NOMO-1 treated with DMSO at 0.1 percent for 48 hours (cell line): ENCODE results near the gene PPARA.
"Not testable (repeated sequence)": the region's sequence is repeated elsewhere in the genome, so short reads cannot be mapped to it uniquely, and the experiment has no call there.

Source experiments
- DNase-seq: peaks from one replicate; lab custom pipeline; 2025; ENCODE audit not compliant: unreplicated experiment; lab: John Stamatoyannopoulos, UW

PPARA gene

GRCh38 chr22:46240506-46240905 is 90.2 kb downstream of the PPARA start:
- no peak for DNase-seq

- no peak for DNase-seq
These were observed 90.6 kb downstream of the PPARA start for GRCh38 chr22:46240907-46241306.

GRCh38 chr22:46241396-46242007 is 91.2 kb downstream of the PPARA start:
- DNase-seq: no peak

GRCh38 chr22:46242076-46242475 is 91.8 kb downstream of the PPARA start:
- DNase-seq: peak; percentile 2

GRCh38 chr22:46244771-46245170 is 94.4 kb downstream of the PPARA start:
- DNase-seq: no peak

- DNase-seq: no peak
These were observed 95.2 kb downstream of the PPARA start for GRCh38 chr22:46245511-46245910.

GRCh38 chr22:46246178-46246577 is 95.9 kb downstream of the PPARA start:
- no peak for DNase-seq

GRCh38 chr22:46247443-46247975 is 97.2 kb downstream of the PPARA start:
- DNase-seq: no peak

- DNase-seq: peak; percentile 89
These were observed 99.9 kb downstream of the PPARA start, which contains the start of gene CDPF1 for GRCh38 chr22:46250035-46250782. Gene CDPF1 (minus strand): TSS chr22:46250293. CDS start chr22:46248284, 2,009 bp downstream.

- no peak for DNase-seq
These were observed 100.4 kb downstream of the PPARA start for GRCh38 chr22:46250783-46251125.

GRCh38 chr22:46251266-46251665 is 100.9 kb downstream of the PPARA start:
- DNase-seq: no peak

GRCh38 chr22:46251816-46252380 is 101.6 kb downstream of the PPARA start:
- DNase-seq: no peak

GRCh38 chr22:46256358-46256958 is 106.1 kb downstream of the PPARA start:
- no peak for DNase-seq

- peak; percentile 62 for DNase-seq
These were observed 109.0 kb downstream of the PPARA start for GRCh38 chr22:46259374-46259773.

- no peak for DNase-seq
These were observed 109.7 kb downstream of the PPARA start for GRCh38 chr22:46260038-46260437.

- DNase-seq: no peak
These were observed 112.3 kb downstream of the PPARA start for GRCh38 chr22:46262449-46263215.

GRCh38 chr22:46263216-46263590 is 112.9 kb downstream of the PPARA start, which contains the start of gene PKDREJ:
Gene PKDREJ (minus strand): TSS chr22:46263343. CDS start chr22:46263322, 21 bp downstream.
- no peak for DNase-seq

- not testable (repeated sequence) for DNase-seq
These were observed 114.2 kb downstream of the PPARA start for GRCh38 chr22:46264520-46264919.

GRCh38 chr22:46265627-46266026 is 115.3 kb downstream of the PPARA start:
- not testable (repeated sequence) for DNase-seq

- DNase-seq: peak; percentile 36
These were observed 117.3 kb downstream of the PPARA start, which contains the start of gene TTC38 for GRCh38 chr22:46267431-46268279. Gene TTC38 (plus strand): TSS chr22:46268008. CDS start chr22:46268040, 32 bp downstream.
